Measurements from ENCODE around the gene NHP2. TPM values are rescaled to one million over a fixed set of nuclear protein-coding genes. Genes with fewer than 3 reads are reported as not detected.

Gene NHP2
- total RNA-seq, 4 donors from 2014 or later = 109 to 257 (median 177) TPM

GRCh38 chr5:178145965-178146820 is 7.5 kb downstream of the NHP2 start:
- Histone ChIP-seq H3K27me3 (no peaks in the 10 kb centered on the region), H3K36me3 (peaks cover 67 to 77% of the 10 kb centered on the region in 2 donors), H3K4me3 (replicated peaks in 1 of 3) (no peak overlapping the region), H3K4me1 (no peaks in the 10 kb centered on the region), H3K27ac (no peak overlapping the region), H3K9me3 (no peaks in the 10 kb centered on the region)
- intact Hi-C loops (cut with DNase I) = loop anchor here (5.0 kb wide), 1 partner anchor 69 kb away; no protein-coding TSS in a partner anchor
- 65 to 82% methylated on average over 8 to 14 of the region's 14 CpGs for WGBS, 2 donors
- DNase-seq = peak; percentile 76 to 80
- TF ChIP-seq POLR2A (IDR thresholded peaks at IDR 0.05) (no peak), CTCF (IDR thresholded peaks at IDR 0.05) (peak; percentile 36 to 75 (median 60))

- 59% methylated on average over 9 to 10 of the region's 10 CpGs for WGBS, 2 donors
- no peaks in the 10 kb centered on the region for H3K27me3 ChIP-seq
- TF ChIP-seq POLR2A (IDR thresholded peaks at IDR 0.05) = no peak
- no peak for TF ChIP-seq CTCF (IDR thresholded peaks at IDR 0.05)
- intact Hi-C loops (cut with DNase I) = no loop called here
- no peak overlapping the region for H3K4me3 ChIP-seq (replicated peaks in 1 of 3)
- H3K27ac ChIP-seq = no peak overlapping the region
- peak; percentile 24 to 46 for DNase-seq
- no peaks in the 10 kb centered on the region for H3K9me3 ChIP-seq
- H3K4me1 ChIP-seq = no peaks in the 10 kb centered on the region
- peaks cover 61 to 68% of the 10 kb centered on the region in 2 donors for H3K36me3 ChIP-seq
Measured at GRCh38 chr5:178143901-178144300, 9.8 kb downstream of the NHP2 start.

GRCh38 chr5:178143246-178143645 is 10.4 kb downstream of the NHP2 start:
- TF ChIP-seq CTCF (IDR thresholded peaks at IDR 0.05) (no peak), POLR2A (IDR thresholded peaks at IDR 0.05) (no peak)
- no peaks in the 10 kb centered on the region for H3K4me1 ChIP-seq
- no peaks in the 10 kb centered on the region for H3K27me3 ChIP-seq
- DNase-seq = no peak
- H3K36me3 ChIP-seq = peaks cover 59 to 62% of the 10 kb centered on the region in 2 donors
- no peaks in the 10 kb centered on the region for H3K9me3 ChIP-seq
- no peak overlapping the region for H3K4me3 ChIP-seq (replicated peaks in 1 of 3)
- H3K27ac ChIP-seq = no peak overlapping the region
- 77 to 78% methylated on average over 6 of the region's 6 CpGs for WGBS, 2 donors
- intact Hi-C loops (cut with DNase I) = no loop called here

GRCh38 chr5:178142642-178143041 is 11.0 kb downstream of the NHP2 start:
- H3K4me3 ChIP-seq (replicated peaks in 1 of 3) = no peak overlapping the region
- no peaks in the 10 kb centered on the region for H3K9me3 ChIP-seq
- no peak for DNase-seq
- intact Hi-C loops (cut with DNase I) = no loop called here
- no peak overlapping the region for H3K27ac ChIP-seq
- WGBS, 2 donors = 89 to 94% methylated on average over 17 to 20 of the region's 20 CpGs
- H3K36me3 ChIP-seq = peaks cover 53 to 56% of the 10 kb centered on the region in 2 donors
- no peaks in the 10 kb centered on the region for H3K4me1 ChIP-seq
- TF ChIP-seq POLR2A (IDR thresholded peaks at IDR 0.05) (no peak), CTCF (IDR thresholded peaks at IDR 0.05) (no peak)
- H3K27me3 ChIP-seq = no peaks in the 10 kb centered on the region

GRCh38 chr5:178141550-178141949 is 12.1 kb downstream of the NHP2 start:
- TF ChIP-seq CTCF (IDR thresholded peaks at IDR 0.05) (no peak), POLR2A (IDR thresholded peaks at IDR 0.05) (no peak)
- Histone ChIP-seq H3K36me3 (peaks cover 42 to 46% of the 10 kb centered on the region in 2 donors), H3K4me1 (no peaks in the 10 kb centered on the region), H3K9me3 (no peaks in the 10 kb centered on the region), H3K27ac (no peak overlapping the region), H3K4me3 (replicated peaks in 1 of 3) (no peak overlapping the region), H3K27me3 (no peaks in the 10 kb centered on the region)
- DNase-seq = no peak
- WGBS, 2 donors = 97 to 99% methylated on average over 4 of the region's 4 CpGs
- intact Hi-C loops (cut with DNase I) = no loop called here

Data from thyroid gland (tissue), 4 donors.